ENCODE measurements around the gene SCGB2A2. TPM values are rescaled to one million over a fixed set of nuclear protein-coding genes. Genes with fewer than 3 reads are reported as not detected.

The SCGB2A2 gene
- total and polyA plus RNA-seq, 11 donors, result not detected

DNA sequence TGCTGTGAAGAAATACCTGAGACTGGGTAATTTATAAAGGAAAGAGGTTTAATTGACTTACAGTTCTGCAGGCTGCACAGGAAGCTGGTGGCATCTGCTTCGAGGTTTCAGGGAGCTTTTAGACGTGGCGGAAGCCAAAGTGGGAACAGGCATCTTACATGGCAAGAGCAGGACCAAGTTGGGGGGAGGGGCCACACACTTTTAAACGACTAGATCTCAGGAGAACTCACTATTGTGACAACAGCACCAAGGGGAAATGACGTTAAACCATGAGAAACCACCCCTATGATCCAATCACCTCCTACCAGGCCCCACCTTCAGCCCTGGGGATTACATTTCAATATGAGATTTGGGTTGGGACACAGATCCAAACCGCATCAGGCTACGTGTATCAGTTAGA lies 40.0 kb downstream of the SCGB2A2 start:
- no peak for TF ChIP-seq POLR2A (IDR thresholded peaks at IDR 0.05)
- TF ChIP-seq, protein P1, sequence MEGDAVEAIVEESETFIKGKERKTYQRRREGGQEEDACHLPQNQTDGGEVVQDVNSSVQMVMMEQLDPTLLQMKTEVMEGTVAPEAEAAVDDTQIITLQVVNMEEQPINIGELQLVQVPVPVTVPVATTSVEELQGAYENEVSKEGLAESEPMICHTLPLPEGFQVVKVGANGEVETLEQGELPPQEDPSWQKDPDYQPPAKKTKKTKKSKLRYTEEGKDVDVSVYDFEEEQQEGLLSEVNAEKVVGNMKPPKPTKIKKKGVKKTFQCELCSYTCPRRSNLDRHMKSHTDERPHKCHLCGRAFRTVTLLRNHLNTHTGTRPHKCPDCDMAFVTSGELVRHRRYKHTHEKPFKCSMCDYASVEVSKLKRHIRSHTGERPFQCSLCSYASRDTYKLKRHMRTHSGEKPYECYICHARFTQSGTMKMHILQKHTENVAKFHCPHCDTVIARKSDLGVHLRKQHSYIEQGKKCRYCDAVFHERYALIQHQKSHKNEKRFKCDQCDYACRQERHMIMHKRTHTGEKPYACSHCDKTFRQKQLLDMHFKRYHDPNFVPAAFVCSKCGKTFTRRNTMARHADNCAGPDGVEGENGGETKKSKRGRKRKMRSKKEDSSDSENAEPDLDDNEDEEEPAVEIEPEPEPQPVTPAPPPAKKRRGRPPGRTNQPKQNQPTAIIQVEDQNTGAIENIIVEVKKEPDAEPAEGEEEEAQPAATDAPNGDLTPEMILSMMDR (IDR thresholded peaks at IDR 0.05), result no peak
- Histone ChIP-seq H3K27me3 (peaks cover 0 to 62% (median 0%) of the 10 kb centered on the region in 9 donors), H3K9me3 (peaks cover 0 to 14% (median 0%) of the 10 kb centered on the region in 12 donors), H3K36me3 (no peaks in the 10 kb centered on the region), H3K4me3 (no peak overlapping the region), H3K27ac (no peak overlapping the region), H3K4me1 (peaks cover 0 to 10% (median 0%) of the 10 kb centered on the region in 12 donors)
- intact Hi-C loops (cut with DNase I), result loop anchor here in 9 of 10 donors (2.0 to 5.0 kb wide), 4 partner anchors 137 to 513 kb away; no protein-coding TSS in a partner anchor
- no peak for DNase-seq
- no peak for ATAC-seq
- 52 to 58% (median 54%) methylated on average over 7 of the region's 7 CpGs for WGBS, 4 donors

- no peak for TF ChIP-seq POLR2A (IDR thresholded peaks at IDR 0.05)
- TF ChIP-seq, protein P1 (IDR thresholded peaks at IDR 0.05), result no peak
- Histone ChIP-seq H3K36me3 (no peaks in the 10 kb centered on the region), H3K4me3 (no peak overlapping the region), H3K9me3 (no peaks in the 10 kb centered on the region), H3K4me1 (peaks cover 0 to 18% (median 0%) of the 10 kb centered on the region in 12 donors), H3K27ac (no peak overlapping the region), H3K27me3 (peaks cover 0 to 30% (median 0%) of the 10 kb centered on the region in 9 donors)
- no peak for DNase-seq
- WGBS, 4 donors, result 67 to 77% (median 69%) methylated on average over 1 of the region's 1 CpG
- no peak for ATAC-seq
- intact Hi-C loops (cut with DNase I), result no loop called here
Observed at GRCh38 chr11:62315431-62315830, 45.5 kb downstream of the SCGB2A2 start.

DNA sequence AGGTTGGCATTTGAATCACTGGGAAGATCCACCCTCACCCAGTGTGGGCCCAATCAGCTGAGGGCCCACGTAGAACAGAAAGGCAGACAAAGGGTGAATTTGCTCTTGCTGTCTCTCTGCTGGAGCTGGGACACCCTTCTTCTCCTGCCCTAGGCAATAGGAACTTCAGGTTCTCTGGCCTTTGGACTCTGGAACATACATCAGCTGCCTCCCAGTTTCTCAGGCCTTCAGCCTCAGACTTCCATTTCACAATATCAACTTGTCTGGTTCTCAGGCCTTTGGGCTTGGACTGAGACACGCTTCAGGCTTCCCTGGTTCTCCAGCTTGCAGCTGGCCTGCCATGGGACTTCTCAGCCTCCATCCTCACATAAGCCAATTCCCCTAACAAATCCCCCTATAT lies 52.6 kb downstream of the SCGB2A2 start:
- no peak overlapping the region for H3K4me3 ChIP-seq
- ATAC-seq, result no peak
- H3K36me3 ChIP-seq, result no peaks in the 10 kb centered on the region
- intact Hi-C loops (cut with DNase I), result no loop called here
- no peak for DNase-seq
- 76 to 94% (median 87%) methylated on average over 1 to 2 of the region's 2 CpGs for WGBS, 4 donors
- no peak overlapping the region for H3K27ac ChIP-seq
- peaks cover 0 to 12% (median 0%) of the 10 kb centered on the region in 9 donors for H3K27me3 ChIP-seq
- H3K9me3 ChIP-seq, result no peaks in the 10 kb centered on the region
- no peak for TF ChIP-seq POLR2A (IDR thresholded peaks at IDR 0.05)
- TF ChIP-seq, protein P1 (IDR thresholded peaks at IDR 0.05), result no peak
- H3K4me1 ChIP-seq, result no peaks in the 10 kb centered on the region

Other genes starting within 250 kb of the SCGB2A2 start
- 10 to 100 TPM; 10.1 to 22.8 (median 13.4) TPM for gene INCENP, start 146.1 kb upstream of the SCGB2A2 start, total RNA-seq
- gene INCENP, start 146.1 kb upstream of the SCGB2A2 start, polyA plus RNA-seq, result 1 to 10 TPM; 2.0 to 7.7 TPM
- not detected for gene SCGB1D1, start 79.9 kb upstream of the SCGB2A2 start, total RNA-seq
- not detected for gene SCGB1D1, start 79.9 kb upstream of the SCGB2A2 start, polyA plus RNA-seq
- not detected for gene SCGB2A1, start 61.5 kb upstream of the SCGB2A2 start, total RNA-seq
- not detected for gene SCGB2A1, start 61.5 kb upstream of the SCGB2A2 start, polyA plus RNA-seq
- 1 to 10 TPM in 4 of 9 donors, under 1 TPM in 1, not detected in 4; 0.67 to 3.8 (median 1.5) TPM for gene SCGB1D2, start 27.9 kb upstream of the SCGB2A2 start, total RNA-seq
- gene SCGB1D2, start 27.9 kb upstream of the SCGB2A2 start, polyA plus RNA-seq, result 1 to 10 TPM in 1 of 2 donors, under 1 TPM in 1; 0.36 to 3.1 TPM
- not detected for gene SCGB1D4, start 28.9 kb downstream of the SCGB2A2 start, total RNA-seq
- gene SCGB1D4, start 28.9 kb downstream of the SCGB2A2 start, polyA plus RNA-seq, result not detected
- gene ASRGL1, start 67.3 kb downstream of the SCGB2A2 start, total RNA-seq, result 10 to 100 TPM in 1 of 9 donors, 1 to 10 TPM in 8; 1.4 to 13.2 (median 3.2) TPM
- 1 to 10 TPM; 1.9 to 6.2 TPM for gene ASRGL1, start 67.3 kb downstream of the SCGB2A2 start, polyA plus RNA-seq
- not detected for gene SCGB1A1, start 148.9 kb downstream of the SCGB2A2 start, total RNA-seq
- not detected for gene SCGB1A1, start 148.9 kb downstream of the SCGB2A2 start, polyA plus RNA-seq

All from heart left ventricle (tissue), 16 donors.